MM.1S (cell line): ENCODE data around the gene ADCY5.

Experiments used
- DNase-seq: peaks from one replicate; pipeline ENCODE4 v3.0.0-alpha.2; 2015
- H2AFZ ChIP-seq: fragments of 300-600 bp; sonication (generic); 2 replicates; pipeline ENCODE4 v1.6.0; 2016; ENCODE audit warnings: antibody characterized with exemption, low read length
- H3F3A ChIP-seq: fragments of 300-600 bp; sonication (generic); 2 replicates; pipeline ENCODE4 v1.6.1; 2016; ENCODE audit warnings: mild to moderate bottlenecking, antibody characterized with exemption, low read length, moderate library complexity, mixed read lengths; ENCODE audit not compliant: insufficient read depth
- H3K27ac ChIP-seq: fragments of 300-600 bp; sonication (generic); 2 replicates; pipeline ENCODE4 v1.5.1; 2016; ENCODE audit warnings: mild to moderate bottlenecking, low read length
- H3K27me3 ChIP-seq: fragments of 300-600 bp; sonication (generic); replicated peaks from 2 replicates; pipeline ENCODE4 v1.6.0; 2016; ENCODE audit warnings: low read length; ENCODE audit not compliant: insufficient read depth
- H3K36me3 ChIP-seq: fragments of 300-600 bp; sonication (generic); replicated peaks from 2 replicates; pipeline ENCODE4 v1.6.1; 2016; ENCODE audit warnings: mild to moderate bottlenecking, low read length, mixed read lengths; ENCODE audit not compliant: insufficient read depth
- H3K4me1 ChIP-seq: fragments of 300-600 bp; sonication (generic); 2 replicates; pipeline ENCODE4 v1.6.1; 2016; ENCODE audit warnings: low read length, mixed read lengths
- H3K4me2 ChIP-seq: fragments of 300-600 bp; sonication (generic); 2 replicates; pipeline ENCODE4 v1.6.0; 2016; ENCODE audit warnings: low read depth, low read length
- H3K4me3 ChIP-seq: fragments of 300-600 bp; sonication (generic); 2 replicates; pipeline ENCODE4 v1.5.1; 2016; ENCODE audit warnings: low read length, mixed read lengths
- H3K79me2 ChIP-seq: fragments of 300-600 bp; sonication (generic); 2 replicates; pipeline ENCODE4 v1.6.1; 2016; ENCODE audit warnings: mixed run types, low read length, mixed read lengths
- H3K9ac ChIP-seq: fragments of 300-600 bp; sonication (generic); 2 replicates; pipeline ENCODE4 v1.6.1; 2016; ENCODE audit warnings: low read length, mixed read lengths
- H3K9me2 ChIP-seq: fragments of 300-600 bp; sonication (generic); replicated peaks from 2 replicates; pipeline ENCODE4 v1.6.1; 2016; ENCODE audit warnings: mild to moderate bottlenecking, low read length, mixed read lengths; ENCODE audit not compliant: insufficient read depth
- H3K9me3 ChIP-seq: fragments of 300-600 bp; sonication (generic); replicated peaks from 2 replicates; pipeline ENCODE4 v1.6.1; 2016; ENCODE audit warnings: mild to moderate bottlenecking, low read length, mixed read lengths; ENCODE audit not compliant: insufficient read depth
- H4K20me1 ChIP-seq: fragments of 300-600 bp; sonication (generic); 2 replicates; pipeline ENCODE4 v1.6.1; 2016; ENCODE audit warnings: mild to moderate bottlenecking, low read length, moderate library complexity, mixed read lengths; ENCODE audit not compliant: insufficient read depth
- CTCF ChIP-seq: fragments of 300-600 bp; sonication (generic); IDR thresholded peaks from 2 replicates; pipeline ENCODE4 v1.5.1; 2016; ENCODE audit warnings: antibody characterized with exemption, low read length, mixed read lengths
- EZH2 ChIP-seq: fragments of 300-600 bp; sonication (generic); optimal IDR thresholded peaks from 2 replicates; pipeline ENCODE3; 2017; ENCODE audit warnings: low read depth, mild to moderate bottlenecking, antibody characterized with exemption, low read length, mixed read lengths
- EZH2phosphoT487 ChIP-seq: fragments of 300-600 bp; sonication (generic); IDR thresholded peaks from 2 replicates; pipeline ENCODE4 v1.6.1; 2018; ENCODE audit warnings: antibody characterized with exemption, low read length

Gene ADCY5

GRCh38 chr3:123342631-123343080 is 106.2 kb downstream of the ADCY5 start:
- H3K36me3 ChIP-seq = no peaks in the 10 kb centered on the region
- no peak overlapping the region for H3K27ac ChIP-seq
- TF ChIP-seq EZH2phosphoT487 = no peak
- no peak for TF ChIP-seq CTCF
- no peak for TF ChIP-seq EZH2
- H3K9me3 ChIP-seq = no peaks in the 10 kb centered on the region
- no peaks in the 10 kb centered on the region for H3F3A ChIP-seq
- H3K4me2 ChIP-seq = no peak overlapping the region
- no peak overlapping the region for H3K9ac ChIP-seq
- H3K4me3 ChIP-seq = no peak overlapping the region
- H3K4me1 ChIP-seq = no peaks in the 10 kb centered on the region
- no peaks in the 10 kb centered on the region for H3K9me2 ChIP-seq
- H3K79me2 ChIP-seq = no peaks in the 10 kb centered on the region
- H4K20me1 ChIP-seq = no peaks in the 10 kb centered on the region
- H2AFZ ChIP-seq = no peak overlapping the region
- H3K27me3 ChIP-seq = no peaks in the 10 kb centered on the region
- DNase-seq = no peak

GRCh38 chr3:123341871-123342630 is 106.8 kb downstream of the ADCY5 start:
- no peaks in the 10 kb centered on the region for H3K79me2 ChIP-seq
- H3K9me2 ChIP-seq = no peaks in the 10 kb centered on the region
- no peak overlapping the region for H3K4me3 ChIP-seq
- H3K9ac ChIP-seq = no peak overlapping the region
- no peaks in the 10 kb centered on the region for H3K4me1 ChIP-seq
- H3K9me3 ChIP-seq = no peaks in the 10 kb centered on the region
- H3K36me3 ChIP-seq = no peaks in the 10 kb centered on the region
- no peak overlapping the region for H3K4me2 ChIP-seq
- no peaks in the 10 kb centered on the region for H3K27me3 ChIP-seq
- H3F3A ChIP-seq = no peaks in the 10 kb centered on the region
- TF ChIP-seq CTCF (no peak), EZH2 (no peak), EZH2phosphoT487 (no peak)
- no peak for DNase-seq
- no peak overlapping the region for H3K27ac ChIP-seq
- H2AFZ ChIP-seq = no peak overlapping the region
- H4K20me1 ChIP-seq = no peaks in the 10 kb centered on the region

- Histone ChIP-seq H3K4me3 (no peak overlapping the region), H3K9me2 (no peaks in the 10 kb centered on the region), H2AFZ (no peak overlapping the region), H3K9ac (no peak overlapping the region), H3K79me2 (no peaks in the 10 kb centered on the region), H3K27ac (no peak overlapping the region), H3F3A (no peaks in the 10 kb centered on the region), H3K4me2 (no peak overlapping the region), H3K4me1 (no peaks in the 10 kb centered on the region), H3K9me3 (no peaks in the 10 kb centered on the region), H3K27me3 (no peaks in the 10 kb centered on the region), H3K36me3 (no peaks in the 10 kb centered on the region), H4K20me1 (no peaks in the 10 kb centered on the region)
- no peak for DNase-seq
- TF ChIP-seq CTCF (no peak), EZH2phosphoT487 (no peak), EZH2 (no peak)
Observed at GRCh38 chr3:123340336-123340735, 108.6 kb downstream of the ADCY5 start.
